Activated CD8-positive, alpha-beta memory T cell treated with anti-CD3 and anti-CD28 coated beads, Interleukin-2, amount 50 U/mL, for 24 hours (primary cell): ENCODE measurements around the gene SMIM22.

ENCODE experiments used
- DNase-seq: peaks from one replicate; pipeline ENCODE4 v3.0.0-alpha.2; 2020; ENCODE audit errors: extremely low read depth

The SMIM22 gene

GRCh38 chr16:4814542-4815173, 19.5 kb downstream of the SMIM22 start:
- no peak for DNase-seq

GRCh38 chr16:4820652-4821051, 25.5 kb downstream of the SMIM22 start:
- DNase-seq: no peak

- no peak for DNase-seq
Measured at GRCh38 chr16:4825196-4825595, 30.0 kb downstream of the SMIM22 start.

GRCh38 chr16:4826526-4826925, 31.4 kb downstream of the SMIM22 start:
- DNase-seq: no peak

GRCh38 chr16:4826980-4827379, 31.8 kb downstream of the SMIM22 start:
- no peak for DNase-seq

- no peak for DNase-seq
Measured at GRCh38 chr16:4828567-4829321, 33.6 kb downstream of the SMIM22 start.

- DNase-seq: no peak
Measured at GRCh38 chr16:4830408-4830807, 35.2 kb downstream of the SMIM22 start.

- no peak for DNase-seq
Measured at GRCh38 chr16:4831616-4832015, 36.4 kb downstream of the SMIM22 start.

GRCh38 chr16:4832698-4833343, 37.7 kb downstream of the SMIM22 start:
- no peak for DNase-seq

GRCh38 chr16:4833584-4833983, 38.4 kb downstream of the SMIM22 start:
- no peak for DNase-seq

- DNase-seq: no peak
Measured at GRCh38 chr16:4836727-4837126, 41.6 kb downstream of the SMIM22 start.

- no peak for DNase-seq
Measured at GRCh38 chr16:4837733-4838501, 42.7 kb downstream of the SMIM22 start.

- DNase-seq: no peak
Measured at GRCh38 chr16:4839942-4840341, 44.8 kb downstream of the SMIM22 start.

GRCh38 chr16:4840984-4841383, 45.8 kb downstream of the SMIM22 start:
- DNase-seq: no peak
